ENCODE results near the gene NXPE3. TPM values are rescaled to one million over a fixed set of nuclear protein-coding genes. Genes with fewer than 3 reads are reported as not detected.

Gene NXPE3
- total RNA-seq, 1 experiment from 2014 or later, result 3.3 TPM

DNA sequence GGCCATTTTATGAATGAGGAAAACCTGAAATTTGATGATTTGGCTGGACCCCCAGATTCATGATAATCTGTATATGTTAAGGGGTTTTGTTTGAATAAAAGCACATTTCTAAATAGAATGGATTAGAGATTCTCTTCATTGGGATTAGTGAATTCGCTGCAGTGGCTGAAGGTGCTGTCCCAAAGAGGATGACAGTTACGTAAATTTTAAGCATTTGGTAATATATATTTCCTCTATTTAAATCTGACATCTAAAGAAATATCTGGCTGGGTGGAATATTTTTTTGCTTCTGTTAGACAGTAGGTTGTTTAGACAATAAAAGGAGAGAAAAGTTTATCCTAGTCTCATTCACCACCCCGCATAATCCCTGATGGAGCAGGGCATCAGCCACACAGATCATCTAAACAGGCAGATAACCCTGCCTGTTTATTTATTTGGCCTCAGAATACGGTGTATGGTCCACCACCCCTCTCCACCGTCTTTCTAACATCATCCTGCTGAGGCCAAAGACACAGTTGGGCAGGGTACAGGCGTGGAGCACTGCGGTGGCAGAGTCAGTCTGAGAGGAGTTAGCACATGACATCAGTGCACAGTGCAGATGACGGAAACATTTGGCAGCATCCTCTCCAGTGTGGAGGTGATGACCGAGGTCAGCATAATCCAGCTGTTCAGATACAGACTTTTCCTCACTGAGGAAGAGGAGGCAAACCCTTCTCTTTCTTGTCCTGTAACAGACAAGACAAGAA, 49.9 kb downstream of the NXPE3 start:
- DNase-seq (ENCODE audit: low spot score), result peak; percentile 26

GRCh38 chr3:101829437-101829830, 50.4 kb downstream of the NXPE3 start:
- no peak for DNase-seq (ENCODE audit: low spot score)

DNA sequence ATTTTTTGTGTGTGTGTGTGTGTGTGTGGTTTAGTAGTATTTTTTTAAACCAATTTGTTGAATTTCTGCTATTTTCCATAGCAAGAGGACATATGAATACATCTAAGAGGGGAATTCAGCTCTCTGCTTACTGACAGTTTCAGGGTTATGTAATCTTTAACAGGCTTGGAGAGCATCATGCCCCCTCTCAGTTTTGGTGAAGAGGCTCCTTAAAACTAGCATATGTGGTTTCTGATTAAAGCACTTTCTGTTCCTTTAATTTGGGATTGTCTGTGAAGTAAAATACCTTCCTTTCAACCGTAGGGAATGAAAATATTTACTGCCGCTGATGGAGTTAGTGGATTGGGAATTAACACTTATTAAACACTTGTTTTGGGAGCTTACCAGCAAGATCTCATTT, 50.9 kb downstream of the NXPE3 start:
- no peak for DNase-seq (ENCODE audit: low spot score)

DNA sequence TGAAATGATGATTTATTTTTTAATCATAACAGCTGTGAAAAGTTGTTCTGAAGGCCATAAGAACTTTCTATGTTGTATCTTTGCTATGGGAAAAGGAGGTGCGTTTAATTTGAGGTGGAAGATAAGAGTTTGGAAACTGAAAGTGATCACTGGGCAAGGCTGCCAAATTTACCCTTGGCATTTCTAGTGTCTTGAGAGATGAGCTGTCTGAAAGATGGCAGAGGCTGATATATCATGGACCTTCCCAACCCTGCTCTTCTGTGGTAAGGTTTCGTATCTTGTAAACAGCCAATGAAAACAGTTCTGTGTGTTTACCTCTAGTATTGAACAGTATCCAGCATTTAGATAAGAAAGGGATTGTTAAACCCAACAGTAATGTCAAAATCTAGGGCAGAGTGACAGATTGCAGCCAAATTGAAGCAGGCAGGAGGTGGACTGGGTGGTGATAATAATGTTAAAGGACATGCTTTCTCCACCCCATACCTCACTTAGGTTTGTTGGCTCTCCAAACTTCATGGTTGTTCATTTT, 54.5 kb downstream of the NXPE3 start:
- no peak for DNase-seq (ENCODE audit: low spot score)

DNA sequence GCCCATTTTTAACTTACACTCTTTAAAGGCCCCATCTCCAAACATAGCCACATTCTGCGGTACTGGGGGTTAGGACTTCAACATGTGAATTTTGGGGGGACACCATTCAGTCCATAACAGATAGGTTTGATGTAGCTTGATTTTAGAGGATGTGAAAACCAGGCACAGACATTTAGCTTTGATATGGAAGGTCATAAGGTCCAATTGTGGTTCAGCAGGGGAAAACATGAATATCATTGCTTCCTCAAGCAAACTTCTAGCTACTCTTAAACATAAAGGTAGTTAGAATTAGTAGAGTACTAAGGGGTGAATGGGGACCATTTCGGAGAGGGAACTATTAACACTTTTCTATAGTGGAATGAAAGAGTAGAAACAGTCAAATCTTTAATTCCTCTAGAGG, 56.7 kb downstream of the NXPE3 start:
- no peak for DNase-seq (ENCODE audit: low spot score)

GRCh38 chr3:101836160-101836559, 57.1 kb downstream of the NXPE3 start:
- DNase-seq (ENCODE audit: low spot score), result no peak

DNA sequence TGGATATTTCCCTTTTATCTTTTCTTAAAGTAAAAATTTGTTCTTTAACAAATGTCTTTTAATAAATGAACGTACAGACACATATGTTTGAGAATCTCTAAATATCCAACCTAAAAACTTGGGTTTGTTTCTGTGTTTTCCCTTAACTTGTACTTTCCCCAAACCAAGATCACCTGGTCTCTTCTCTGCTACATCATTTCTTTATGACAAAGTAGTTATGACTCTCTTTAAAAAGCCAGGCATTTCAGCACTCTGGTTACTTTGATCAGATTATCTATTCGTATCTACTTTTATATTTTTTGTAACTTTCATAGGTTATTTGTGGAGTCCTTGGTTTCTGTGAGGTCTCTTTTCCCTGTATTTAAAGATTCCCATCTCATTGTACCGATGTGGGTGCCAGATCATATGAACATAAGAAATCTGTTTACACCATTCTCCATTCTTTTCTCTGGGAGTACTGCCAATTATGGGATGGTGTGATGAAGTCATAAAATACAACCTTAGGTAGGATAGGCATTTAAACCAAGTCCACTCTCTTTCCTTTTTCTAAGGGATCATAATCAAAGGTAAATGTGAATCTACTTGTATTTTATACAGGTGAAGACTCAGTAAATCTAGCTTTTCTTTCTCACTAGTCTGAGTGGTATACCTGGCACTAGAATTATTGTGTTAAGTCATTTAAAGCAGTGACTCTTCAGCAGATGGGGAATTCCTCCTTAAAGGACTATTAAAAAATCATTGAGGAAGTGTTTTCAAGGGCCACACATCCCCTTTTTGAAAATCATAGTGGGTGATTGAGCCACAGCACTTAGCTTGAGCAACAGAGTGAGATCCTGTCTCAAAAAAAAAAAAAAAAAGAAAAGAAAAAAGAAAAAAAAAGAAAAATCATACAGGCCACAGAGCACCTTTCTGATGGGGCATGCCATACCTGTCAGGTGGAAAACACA, 57.9 kb downstream of the NXPE3 start:
- DNase-seq (ENCODE audit: low spot score), result peak; percentile 61

- DNase-seq (ENCODE audit: low spot score), result no peak
These were observed 59.7 kb downstream of the NXPE3 start for GRCh38 chr3:101838691-101839090.

- DNase-seq (ENCODE audit: low spot score), result no peak
These were observed 61.1 kb downstream of the NXPE3 start for GRCh38 chr3:101840066-101840465.

- no peak for DNase-seq (ENCODE audit: low spot score)
These were observed 63.4 kb downstream of the NXPE3 start for GRCh38 chr3:101842245-101842934.

DNA sequence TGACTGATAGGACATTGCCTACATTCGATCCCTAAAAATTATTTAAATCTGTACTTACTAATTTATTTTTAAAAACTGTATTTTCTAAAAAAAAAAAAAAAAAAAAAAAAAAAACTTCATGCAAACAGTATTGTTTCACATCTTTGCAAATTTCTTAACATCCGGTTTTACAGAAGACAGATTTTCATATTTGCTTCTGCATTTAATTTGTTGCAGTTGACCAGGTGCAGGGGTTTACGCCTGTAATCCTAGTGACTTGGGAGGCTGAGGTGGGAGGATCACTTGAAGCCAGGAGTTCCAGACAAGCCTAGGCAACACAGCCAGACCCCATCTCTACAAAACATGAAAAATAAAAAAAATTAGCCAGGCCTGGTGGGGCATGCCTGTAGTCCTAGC, 63.9 kb downstream of the NXPE3 start:
- no peak for DNase-seq (ENCODE audit: low spot score)

- DNase-seq (ENCODE audit: low spot score), result no peak
These were observed 66.4 kb downstream of the NXPE3 start for GRCh38 chr3:101845425-101845824.

DNA sequence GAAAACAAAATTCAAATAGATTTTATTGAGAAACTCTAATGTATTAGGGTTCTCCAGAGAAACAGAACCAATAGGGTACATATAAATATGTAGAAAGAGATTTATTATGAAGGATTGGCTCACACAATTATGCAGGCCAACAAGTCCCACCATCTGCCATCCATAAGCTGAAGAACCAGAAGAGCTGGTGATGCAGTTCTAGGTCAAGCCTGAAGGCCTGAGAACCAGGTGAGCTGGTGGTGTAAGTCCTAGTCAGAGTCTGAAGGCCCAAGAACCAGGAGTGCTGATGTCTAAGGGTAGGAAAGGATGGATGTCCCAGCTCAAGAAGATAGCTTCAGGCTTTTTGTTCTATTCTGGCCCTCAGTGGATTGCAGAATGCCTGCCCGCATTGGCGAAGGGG, 67.7 kb downstream of the NXPE3 start:
- peak; percentile 43 for DNase-seq (ENCODE audit: low spot score)

- no peak for DNase-seq (ENCODE audit: low spot score)
These were observed 68.3 kb downstream of the NXPE3 start for GRCh38 chr3:101847328-101847727.

DNA sequence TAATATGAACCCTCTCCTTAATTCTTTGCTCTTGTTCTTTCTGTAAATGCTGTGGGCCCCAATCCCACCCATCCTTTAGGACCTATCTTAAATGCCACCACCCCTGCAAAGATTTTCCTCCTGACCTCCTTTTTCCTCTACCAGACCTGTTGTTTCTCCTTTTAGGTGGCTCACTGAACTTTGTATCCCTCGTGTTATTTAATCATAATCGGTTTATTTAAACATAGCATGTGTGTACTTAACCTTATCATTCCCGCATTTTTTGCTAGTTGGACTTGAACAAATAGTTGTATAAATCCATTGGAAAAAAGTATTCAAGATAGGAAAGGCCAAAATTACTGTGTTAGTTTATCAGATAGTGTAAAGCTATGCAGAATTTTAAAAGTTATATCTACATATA, 69.3 kb downstream of the NXPE3 start:
- peak; percentile 82 for DNase-seq (ENCODE audit: low spot score)

DNA sequence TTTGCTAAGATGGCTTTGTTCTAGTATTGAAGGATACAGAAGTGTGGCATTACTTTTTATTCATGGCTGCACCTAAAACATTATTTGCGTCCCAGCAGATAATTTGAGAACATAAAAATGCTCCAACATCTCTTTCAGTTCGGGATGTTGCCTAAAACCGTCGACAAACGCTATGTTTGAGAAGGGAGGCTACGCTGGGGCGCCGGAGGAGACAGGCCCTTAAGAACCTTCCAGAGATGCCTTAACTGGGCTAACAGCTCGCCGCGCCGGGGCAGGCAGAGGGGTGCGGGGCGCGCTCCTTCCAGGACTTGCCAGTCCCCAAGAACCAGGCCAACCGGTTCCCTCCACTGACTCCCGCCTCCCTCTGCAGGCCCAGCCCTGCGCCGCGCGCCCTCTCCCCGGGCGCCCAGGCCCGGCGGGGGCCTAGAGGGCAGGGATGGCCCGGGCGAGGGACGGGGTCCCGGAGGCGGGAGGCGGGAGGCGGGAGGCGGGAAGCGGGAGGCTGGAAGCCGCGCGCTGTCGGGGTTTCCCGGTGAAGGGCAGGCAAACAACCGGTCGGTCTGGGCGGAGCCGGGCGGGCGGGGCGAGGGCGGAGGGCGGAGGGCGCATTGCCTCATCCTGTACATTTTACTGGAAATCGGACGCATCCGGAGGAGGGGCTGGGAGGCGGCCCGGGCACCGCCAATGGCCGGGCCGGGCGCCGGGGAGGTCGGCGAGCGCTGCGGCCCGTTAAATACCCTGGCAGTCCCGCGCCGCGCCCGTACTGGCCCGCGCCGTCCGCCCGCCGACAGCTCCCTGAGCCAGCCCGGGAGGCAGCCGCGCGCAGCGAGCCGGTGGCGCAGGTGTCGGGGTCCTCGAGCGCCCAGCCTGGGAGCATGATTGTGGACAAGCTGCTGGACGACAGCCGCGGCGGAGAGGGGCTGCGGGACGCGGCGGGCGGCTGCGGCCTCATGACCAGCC, 70.0 kb downstream of the NXPE3 start, which contains the start of gene NFKBIZ:
Gene NFKBIZ, plus strand, starts transcription at position 761 of the 960 bp plus-strand sequence. Its CDS starts 115 bp downstream, at position 876.
- DNase-seq (ENCODE audit: low spot score), result peak; percentile 99

GRCh38 chr3:101849714-101850245, 70.8 kb downstream of the NXPE3 start:
- peak; percentile 58 for DNase-seq (ENCODE audit: low spot score)

GRCh38 chr3:101850246-101851051, 71.4 kb downstream of the NXPE3 start:
- peak; percentile 70 for DNase-seq (ENCODE audit: low spot score)

GRCh38 chr3:101851072-101851770, 72.2 kb downstream of the NXPE3 start:
- peak; percentile 58 for DNase-seq (ENCODE audit: low spot score)

Data from HT-29 (cell line).